Fibroblast of villous mesenchyme (primary cell): ENCODE results near the gene ACTMAP. TPM values are rescaled to one million over a fixed set of nuclear protein-coding genes. Genes with fewer than 3 reads are reported as not detected.
A peak's percentile ranks its signal among the peaks of the same experiment; 100 is the strongest.

ENCODE experiments used
- DNase-seq: peaks from one replicate; pipeline ENCODE4 v3.0.0-alpha.2; 2010; ENCODE audit warnings: low read depth
- H3K4me3 ChIP-seq: 2 replicates; pipeline ENCODE4 v1.5.1; 2011; ENCODE audit warnings: low read depth, mild to moderate bottlenecking, low read length
- CTCF ChIP-seq: IDR thresholded peaks from 2 replicates; pipeline ENCODE4 v1.5.1; 2012; ENCODE audit warnings: low read depth, mild to moderate bottlenecking, low read length; ENCODE audit not compliant: insufficient read depth
- total RNA-seq: library from RNA; depleted of rRNA; stranded (reverse); fragments of >200 nt; gene quantifications from 2 replicates; pipeline ENCODE4 v1.2.3, GENCODE V29; 2012

The ACTMAP gene
- total RNA-seq = 0.64 and 0.86 TPM in 2 replicates

- peak; percentile 100 for DNase-seq
- H3K4me3 ChIP-seq = peak within 1 kb of the TSS; percentile 91
- TF ChIP-seq CTCF = no peak
These were observed at the start of gene ACTMAP for GRCh38 chr19:40750058-40750873. TSS of gene ACTMAP (minus strand) at chr19:40750477. CDS start at chr19:40749803, 674 bp downstream.

- no peak for TF ChIP-seq CTCF
- DNase-seq = peak; percentile 42
- H3K4me3 ChIP-seq = peak overlapping the region; percentile 90
These were observed 49.5 kb upstream of the ACTMAP start for GRCh38 chr19:40799558-40800338.

GRCh38 chr19:40798683-40799557 lies 48.6 kb upstream of the ACTMAP start, which contains the start of gene EGLN2:
TSS of gene EGLN2 (plus strand) at chr19:40799191. CDS start at chr19:40800573, 1,382 bp downstream.
- DNase-seq = peak; percentile 100
- no peak for TF ChIP-seq CTCF
- H3K4me3 ChIP-seq = peak within 1 kb of the TSS; percentile 90

- peak; percentile 51 for TF ChIP-seq CTCF
- peak; percentile 72 for DNase-seq
- peak overlapping the region; percentile 62 for H3K4me3 ChIP-seq
These were observed 47.8 kb upstream of the ACTMAP start for GRCh38 chr19:40797963-40798682.

GRCh38 chr19:40797166-40797962 lies 47.1 kb upstream of the ACTMAP start:
- no peak for DNase-seq
- no peak for TF ChIP-seq CTCF
- no peak overlapping the region for H3K4me3 ChIP-seq
